Diencephalon (tissue), 1 donor: ENCODE results near the gene POTEB. TPM values are rescaled to one million over a fixed set of nuclear protein-coding genes. Genes with fewer than 3 reads are reported as not detected.

Experiments
- small RNA-seq: library from RNA; depleted of rRNA; stranded (forward); fragments of <200 nt; gene quantifications from one replicate; pipeline ENCODE3, GENCODE V24; 2014
- total RNA-seq: library from RNA; depleted of rRNA; stranded (reverse); fragments of >200 nt; gene quantifications from one replicate; pipeline ENCODE4 v1.2.3, GENCODE V29; 2014

POTEB gene
- total RNA-seq = not detected

DNA sequence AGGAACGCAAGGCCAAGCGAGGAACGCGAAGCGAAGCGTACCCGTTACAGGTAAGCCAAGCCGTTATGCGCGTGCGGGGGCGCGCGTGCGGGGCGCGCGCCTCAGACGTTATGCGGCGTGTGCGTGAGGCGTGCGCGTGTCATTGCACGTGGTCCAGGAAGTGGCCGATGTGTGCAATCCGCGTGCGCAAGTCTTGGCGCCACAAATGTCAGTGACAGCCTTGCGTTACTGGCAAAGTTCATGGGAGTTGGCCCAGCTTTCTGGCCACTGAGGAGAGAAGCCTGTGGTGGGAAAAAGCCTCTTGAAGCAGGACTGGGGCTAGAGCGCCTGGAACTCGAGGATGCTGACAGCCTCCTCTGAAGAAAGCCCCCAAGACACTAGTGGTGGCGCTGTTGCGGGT is at the start of gene POTEB:
Gene POTEB (minus strand): TSS at position 101 of the 400 bp plus-strand sequence. CDS start 489 bp downstream, outside the sequence.

Small RNAs within 50 kb of the gene (small RNA-seq; reads per million reads assigned to genes)
- not detected for gene MIR3118-4
- not detected for gene RNU6-631P

Other genes with a start within 250 kb of the POTEB start
- not detected for gene OR4M2, start 202.8 kb upstream of the POTEB start, total RNA-seq